PC-9 (cell line): Measurements from ENCODE around the gene CST7. TPM values are rescaled to one million over a fixed set of nuclear protein-coding genes. Genes with fewer than 3 reads are reported as not detected.

ENCODE experiments used
- BruUV-seq: library from RNA; stranded (reverse); fragments of 400-500 nt; replicated peaks from 2 replicates; lab custom pipeline; 2021; lab: Mats Ljungman, UMichigan
- CTCF ChIA-PET: fragments of 300-600 bp; sonication (Branson Sonifier 250); formaldehyde crosslinking; loops from one replicate; lab custom pipeline; 2022; ENCODE audit warnings: antibody characterized with exemption; lab: Charles Lee
- POLR2A ChIA-PET: fragments of 300-600 bp; sonication (Branson Sonifier 250); formaldehyde crosslinking; loops from one replicate; lab custom pipeline; 2022; ENCODE audit warnings: antibody characterized with exemption; ENCODE audit not compliant: unreplicated experiment; lab: Charles Lee
- DNase-seq, 2 experiments: peaks; one replicate each; pipeline versions ENCODE4 v3.0.0 to v3.0.0-alpha.2; 2015 to 2022; ENCODE audit warnings: mixed read lengths in 1 of 2
- H2AFZ ChIP-seq: fragments of 200-600 bp; sonication (generic); 2 replicates; pipeline ENCODE4 v1.8.1; 2017; ENCODE audit warnings: antibody characterized with exemption
- H3F3A ChIP-seq: fragments of 200-600 bp; sonication (generic); 2 replicates; pipeline ENCODE4 v1.8.1; 2017; ENCODE audit warnings: antibody characterized with exemption, mild to moderate bottlenecking, low read depth; ENCODE audit not compliant: insufficient read depth
- H3K27ac ChIP-seq: fragments of 200-600 bp; sonication (generic); 2 replicates; pipeline ENCODE4 v1.6.1; 2016; ENCODE audit warnings: mixed run types
- H3K27me3 ChIP-seq: fragments of 200-600 bp; sonication (generic); 2 replicates; pipeline ENCODE4 v1.6.1; 2016; ENCODE audit warnings: low read depth, mixed run types; ENCODE audit not compliant: insufficient read depth
- H3K36me3 ChIP-seq: fragments of 200-600 bp; sonication (generic); 2 replicates; pipeline ENCODE4 v1.6.1; 2016; ENCODE audit warnings: low read depth, mixed run types
- H3K4me1 ChIP-seq: fragments of 200-600 bp; sonication (generic); replicated peaks from 2 replicates; pipeline ENCODE4 v1.6.1; 2016; ENCODE audit warnings: mixed run types; ENCODE audit not compliant: insufficient read depth
- H3K4me2 ChIP-seq: fragments of 200-600 bp; sonication (generic); 2 replicates; pipeline ENCODE4 v1.6.1; 2017; ENCODE audit warnings: mixed run types
- H3K4me3 ChIP-seq: fragments of 200-600 bp; sonication (generic); 2 replicates; pipeline ENCODE4 v1.6.1; 2016; ENCODE audit warnings: mixed run types
- H3K79me2 ChIP-seq: fragments of 200-600 bp; sonication (generic); 2 replicates; pipeline ENCODE4 v1.6.1; 2017; ENCODE audit warnings: low read depth, mixed run types
- H3K9me2 ChIP-seq: fragments of 200-600 bp; sonication (generic); 2 replicates; pipeline ENCODE4 v1.8.1; 2017; ENCODE audit warnings: mild to moderate bottlenecking; ENCODE audit not compliant: insufficient read depth
- H3K9me3 ChIP-seq: fragments of 200-600 bp; sonication (generic); 2 replicates; pipeline ENCODE4 v1.8.1; 2016; ENCODE audit warnings: low read depth; ENCODE audit not compliant: insufficient read depth
- H4K20me1 ChIP-seq: fragments of 200-600 bp; sonication (generic); 2 replicates; pipeline ENCODE4 v1.8.1; 2017; ENCODE audit not compliant: insufficient read depth
- EZH2 ChIP-seq: fragments of 200-600 bp; sonication (generic); IDR thresholded peaks from 2 replicates; pipeline ENCODE4 v1.8.0; 2017; ENCODE audit warnings: antibody characterized with exemption, low read depth
- intact Hi-C: fragments of 100-400 bp; cut with micrococcal nuclease; formaldehyde crosslinking; loops from one replicate; pipeline ENCODE4 v1.10.0; 2022; ENCODE audit not compliant: unreplicated experiment
- total RNA-seq: library from RNA; stranded (reverse); gene quantifications from 2 replicates; pipeline ENCODE4 v1.2.3, GENCODE V29; 2021
- TF ChIP-seq, protein P1 (sequence below): fragments of 200-600 bp; sonication (generic); conservative IDR thresholded peaks from 2 replicates; pipeline ENCODE4 v1.6.1; 2017; ENCODE audit warnings: mixed run types, antibody characterized with exemption, mild to moderate bottlenecking, moderate library complexity

Gene CST7
- total RNA-seq, 1 experiment from 2014 or later: not detected

GRCh38 chr20:24989162-24989561 is 40.1 kb downstream of the CST7 start:
- no peaks in the 10 kb centered on the region for H3K36me3 ChIP-seq
- no peaks in the 10 kb centered on the region for H3K9me2 ChIP-seq
- no peaks in the 10 kb centered on the region for H4K20me1 ChIP-seq
- H3K4me1 ChIP-seq: peaks cover 31% of the 10 kb centered on the region
- peaks cover 6% of the 10 kb centered on the region; the same call in 1 of the 2 replicates for H3F3A ChIP-seq
- H3K4me3 ChIP-seq: no peak overlapping the region
- no peak overlapping the region for H2AFZ ChIP-seq
- no TSS peak for BruUV-seq
- DNase-seq: no peak
- TF ChIP-seq EZH2: no peak
- TF ChIP-seq, protein P1, sequence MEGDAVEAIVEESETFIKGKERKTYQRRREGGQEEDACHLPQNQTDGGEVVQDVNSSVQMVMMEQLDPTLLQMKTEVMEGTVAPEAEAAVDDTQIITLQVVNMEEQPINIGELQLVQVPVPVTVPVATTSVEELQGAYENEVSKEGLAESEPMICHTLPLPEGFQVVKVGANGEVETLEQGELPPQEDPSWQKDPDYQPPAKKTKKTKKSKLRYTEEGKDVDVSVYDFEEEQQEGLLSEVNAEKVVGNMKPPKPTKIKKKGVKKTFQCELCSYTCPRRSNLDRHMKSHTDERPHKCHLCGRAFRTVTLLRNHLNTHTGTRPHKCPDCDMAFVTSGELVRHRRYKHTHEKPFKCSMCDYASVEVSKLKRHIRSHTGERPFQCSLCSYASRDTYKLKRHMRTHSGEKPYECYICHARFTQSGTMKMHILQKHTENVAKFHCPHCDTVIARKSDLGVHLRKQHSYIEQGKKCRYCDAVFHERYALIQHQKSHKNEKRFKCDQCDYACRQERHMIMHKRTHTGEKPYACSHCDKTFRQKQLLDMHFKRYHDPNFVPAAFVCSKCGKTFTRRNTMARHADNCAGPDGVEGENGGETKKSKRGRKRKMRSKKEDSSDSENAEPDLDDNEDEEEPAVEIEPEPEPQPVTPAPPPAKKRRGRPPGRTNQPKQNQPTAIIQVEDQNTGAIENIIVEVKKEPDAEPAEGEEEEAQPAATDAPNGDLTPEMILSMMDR: no peak
- intact Hi-C loops: no loop called here
- POLR2A ChIA-PET: no interaction called here
- H3K4me2 ChIP-seq: no peak overlapping the region
- peaks cover 66% of the 10 kb centered on the region for H3K79me2 ChIP-seq
- H3K9me3 ChIP-seq: no peaks in the 10 kb centered on the region
- no peaks in the 10 kb centered on the region for H3K27me3 ChIP-seq
- no peak overlapping the region for H3K27ac ChIP-seq
- CTCF ChIA-PET: interaction anchor here (0.7 kb wide), 1 partner anchor 891 kb away, joined by 5 read pairs; no protein-coding TSS in a partner anchor

GRCh38 chr20:24990810-24991252 is 41.8 kb downstream of the CST7 start:
- no peaks in the 10 kb centered on the region for H3K9me2 ChIP-seq
- peak in 1 of 2 experiments; percentile 74 for DNase-seq
- intact Hi-C loops: loop anchor here (5.0 to 10.0 kb wide), 4 partner anchors 206 to 1209 kb away; partner anchors contain the start of genes ENTPD6, NANP and ZNF337
- H3K4me1 ChIP-seq: peaks cover 40% of the 10 kb centered on the region
- no TSS peak for BruUV-seq
- H3K27me3 ChIP-seq: no peaks in the 10 kb centered on the region
- H3K9me3 ChIP-seq: no peaks in the 10 kb centered on the region
- no peaks in the 10 kb centered on the region for H4K20me1 ChIP-seq
- H3K4me3 ChIP-seq: peak overlapping the region; percentile 71
- no peaks in the 10 kb centered on the region for H3K36me3 ChIP-seq
- H3K4me2 ChIP-seq: peak overlapping the region; percentile 92
- peaks cover 61% of the 10 kb centered on the region for H3K79me2 ChIP-seq
- peaks cover 6% of the 10 kb centered on the region; the same call in 1 of the 2 replicates for H3F3A ChIP-seq
- CTCF ChIA-PET: no interaction called here
- H3K27ac ChIP-seq: no peak overlapping the region
- H2AFZ ChIP-seq: no peak overlapping the region
- POLR2A ChIA-PET: no interaction called here
- no peak for TF ChIP-seq EZH2

GRCh38 chr20:24991897-24992486 is 42.9 kb downstream of the CST7 start:
- H3K36me3 ChIP-seq: no peaks in the 10 kb centered on the region
- no peak overlapping the region for H3K27ac ChIP-seq
- TF ChIP-seq EZH2: no peak
- TF ChIP-seq, protein P1: no peak
- peak overlapping the region; percentile 92 for H3K4me2 ChIP-seq
- intact Hi-C loops: loop anchor here (1.0 to 10.0 kb wide), 8 partner anchors 62 to 1210 kb away; partner anchors contain the start of genes ENTPD6, NANP and ZNF337
- peaks cover 49% of the 10 kb centered on the region for H3K4me1 ChIP-seq
- H3K27me3 ChIP-seq: no peaks in the 10 kb centered on the region
- no peaks in the 10 kb centered on the region for H4K20me1 ChIP-seq
- peaks cover 6% of the 10 kb centered on the region; the same call in 1 of the 2 replicates for H3F3A ChIP-seq
- ChIA-PET POLR2A (interaction anchor here (0.6 kb wide), 2 partner anchors 18 to 499 kb away, joined by 3 read pairs; no protein-coding TSS in a partner anchor), CTCF (no interaction called here)
- no peaks in the 10 kb centered on the region for H3K9me3 ChIP-seq
- H3K79me2 ChIP-seq: peaks cover 49% of the 10 kb centered on the region
- no TSS peak for BruUV-seq
- H3K9me2 ChIP-seq: no peaks in the 10 kb centered on the region
- H3K4me3 ChIP-seq: peak overlapping the region; percentile 71
- H2AFZ ChIP-seq: peak overlapping the region; percentile 96
- DNase-seq: no peak
